IPS DF 4.7 (cell line): ENCODE results near the gene RASAL3.
"Not testable (repeated sequence)": the region's sequence is repeated elsewhere in the genome, so short reads cannot be mapped to it uniquely, and the experiment has no call there.

Source experiments
- DNase-seq: peaks from one replicate; pipeline ENCODE4 v3.0.0-alpha.2; 2013; ENCODE audit warnings: low spot score; ENCODE audit errors: extremely low read depth

RASAL3 gene

GRCh38 chr19:15421136-15421695, 43.1 kb downstream of the RASAL3 start:
- DNase-seq = no peak

GRCh38 chr19:15419413-15420025, 44.8 kb downstream of the RASAL3 start:
- DNase-seq = no peak

DNA sequence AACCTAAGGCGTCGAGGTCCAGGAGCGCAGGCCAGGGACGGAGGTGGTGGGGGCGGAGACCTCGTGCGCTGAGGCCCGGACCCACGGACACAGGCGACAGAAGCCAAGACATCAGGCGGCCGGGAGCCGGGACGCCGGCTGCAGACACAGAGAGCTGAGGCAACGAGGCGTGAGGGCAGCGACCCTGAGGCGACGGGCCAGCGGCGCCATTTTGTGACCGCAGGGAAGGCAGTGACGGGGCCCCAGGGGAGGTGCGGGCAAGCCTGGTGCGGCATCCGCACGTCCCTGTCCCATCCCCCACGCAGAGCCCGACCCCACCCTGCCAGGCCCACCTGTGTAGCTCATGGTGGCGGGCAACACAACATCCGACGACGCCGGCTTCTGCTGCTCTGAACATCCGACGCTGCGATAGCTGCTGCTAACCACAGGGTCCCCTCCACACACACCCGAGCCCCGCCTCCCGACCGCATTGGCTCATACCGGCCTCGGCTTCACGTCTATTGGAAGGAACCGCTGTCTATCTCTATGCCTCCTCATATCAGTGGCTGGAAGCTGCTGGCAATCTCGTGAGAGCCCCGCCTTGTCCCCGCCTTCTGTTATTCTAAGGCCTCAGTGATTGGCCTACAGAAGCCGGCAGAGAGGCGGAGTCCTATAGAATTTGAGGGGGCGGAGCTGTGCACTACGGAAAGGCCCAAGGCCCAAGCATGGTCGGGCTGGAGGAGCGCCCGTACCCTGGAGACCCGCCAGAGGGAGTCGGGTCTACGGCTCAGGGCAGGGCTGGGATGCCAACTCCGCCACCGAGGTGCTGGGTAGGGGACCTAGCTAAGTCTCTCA, 45.5 kb downstream of the RASAL3 start, which contains the start of gene AKAP8L:
Gene AKAP8L (minus strand): TSS at position 410 of the 834 bp plus-strand sequence. CDS start 65 bp downstream, at position 345.
- DNase-seq = peak; percentile 98

DNA sequence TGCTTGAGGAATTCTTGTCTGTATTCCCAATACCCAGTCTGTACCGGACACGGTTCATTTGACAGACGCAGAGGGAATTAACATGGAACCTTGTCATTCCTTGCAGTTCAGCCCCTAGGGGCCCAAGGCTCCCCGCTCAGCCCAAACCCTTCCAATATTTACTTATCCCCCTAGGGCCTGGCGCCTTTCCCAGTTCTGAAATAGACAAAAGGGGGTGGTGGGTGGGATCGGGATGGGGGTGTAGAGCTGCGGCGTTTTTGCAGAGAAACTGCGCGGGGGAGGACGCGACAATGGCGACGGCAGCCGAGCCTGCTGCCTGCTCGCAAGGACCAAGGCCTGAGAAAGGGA, 46.1 kb downstream of the RASAL3 start:
- DNase-seq = no peak

- no peak for DNase-seq
Measured at GRCh38 chr19:15417699-15418098, 46.6 kb downstream of the RASAL3 start.

DNA sequence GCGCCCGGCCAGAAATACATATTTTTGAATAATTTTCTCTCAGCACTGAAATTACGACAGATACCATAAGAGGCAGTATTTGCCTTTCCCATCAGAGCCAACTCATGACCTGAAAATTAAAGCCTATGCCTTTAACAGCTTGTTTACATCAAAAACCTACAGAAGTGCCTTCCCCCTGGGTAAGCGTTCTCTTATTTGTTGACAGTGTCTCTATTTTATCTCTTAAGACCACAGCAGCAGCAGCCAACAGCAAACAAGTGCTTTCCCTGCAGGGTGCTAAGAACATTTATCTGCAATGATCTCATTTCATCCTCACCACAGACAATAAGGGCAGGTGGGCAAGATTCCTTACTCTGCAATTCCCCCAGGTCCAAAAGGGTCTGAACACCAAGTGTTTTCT, 51.5 kb downstream of the RASAL3 start:
- DNase-seq = no peak

GRCh38 chr19:15411351-15411750, 53.0 kb downstream of the RASAL3 start:
- DNase-seq = not testable (repeated sequence)

DNA sequence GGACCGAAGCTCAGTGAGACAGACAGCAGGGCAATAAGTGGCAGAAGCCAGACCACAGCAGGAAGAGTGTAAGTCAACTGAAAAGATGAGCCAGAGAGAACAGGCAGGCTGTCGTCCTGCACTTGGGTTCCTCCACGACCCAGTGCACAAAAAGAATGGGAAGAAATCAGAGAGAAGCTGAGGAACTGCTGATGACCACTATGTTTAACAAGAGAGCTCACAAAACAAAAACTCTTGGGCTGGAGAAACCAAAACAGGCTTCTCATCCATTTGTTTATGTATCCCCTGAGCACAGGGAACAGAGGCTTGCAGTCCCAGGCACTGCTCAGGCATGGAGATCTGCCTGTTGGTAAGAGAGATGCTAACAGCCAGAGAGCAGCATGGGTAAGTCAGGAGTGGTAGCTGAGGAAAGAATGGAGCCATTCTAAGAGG, 59.5 kb downstream of the RASAL3 start:
- no peak for DNase-seq

- DNase-seq = no peak
Measured at GRCh38 chr19:15404097-15404779, 60.1 kb downstream of the RASAL3 start.

- no peak for DNase-seq
Measured at GRCh38 chr19:15403151-15403531, 61.2 kb downstream of the RASAL3 start.

- no peak for DNase-seq
Measured at GRCh38 chr19:15402411-15403150, 61.8 kb downstream of the RASAL3 start.
